Osteoblast (primary cell): ENCODE measurements around the gene FLCN. TPM values are rescaled to one million over a fixed set of nuclear protein-coding genes. Genes with fewer than 3 reads are reported as not detected.

Experiments
- DNase-seq: peaks from one replicate; pipeline ENCODE4 v3.0.0; 2011; ENCODE audit warnings: low spot score, mixed read lengths; ENCODE audit not compliant: insufficient read length; ENCODE audit errors: missing footprints
- H2AFZ ChIP-seq: 2 replicates; pipeline ENCODE4 v1.6.0; 2011; ENCODE audit warnings: mild to moderate bottlenecking, low read length
- H3K27ac ChIP-seq: 2 replicates; pipeline ENCODE4 v1.5.1; 2011; ENCODE audit warnings: mild to moderate bottlenecking, low read depth, low read length, moderate library complexity
- H3K27me3 ChIP-seq: 2 replicates; pipeline ENCODE4 v1.6.0; 2012; ENCODE audit warnings: mild to moderate bottlenecking, control low read depth, inconsistent platforms, low read length, moderate library complexity; ENCODE audit not compliant: insufficient read depth
- H3K36me3 ChIP-seq: 2 replicates; pipeline ENCODE4 v1.5.1; 2011; ENCODE audit warnings: mild to moderate bottlenecking, low read length, control low read depth, moderate library complexity; ENCODE audit not compliant: insufficient read depth
- H3K4me1 ChIP-seq: 2 replicates; pipeline ENCODE4 v1.5.1; 2011; ENCODE audit warnings: mild to moderate bottlenecking, low read length, control low read depth, moderate library complexity; ENCODE audit not compliant: insufficient read depth
- H3K4me2 ChIP-seq: 2 replicates; pipeline ENCODE4 v1.6.0; 2011; ENCODE audit warnings: mild to moderate bottlenecking, low read length; ENCODE audit not compliant: insufficient read depth
- H3K4me3 ChIP-seq: fragments of 200-600 bp; sonication (generic); 3 replicates; pipeline ENCODE4 v1.5.1; 2012; ENCODE audit warnings: mild to moderate bottlenecking, low read length, inconsistent platforms; ENCODE audit not compliant: insufficient read depth
- H3K79me2 ChIP-seq: 2 replicates; pipeline ENCODE4 v1.6.0; 2012; ENCODE audit warnings: mild to moderate bottlenecking, low read length, control low read depth, inconsistent platforms; ENCODE audit not compliant: insufficient read depth
- H3K9me3 ChIP-seq: 2 replicates; pipeline ENCODE4 v1.5.1; 2011; ENCODE audit warnings: low read depth, low read length, control low read depth
- H4K20me1 ChIP-seq: 2 replicates; pipeline ENCODE4 v1.6.0; 2012; ENCODE audit warnings: mild to moderate bottlenecking, low read length, control low read depth; ENCODE audit not compliant: insufficient read depth
- CTCF ChIP-seq: IDR thresholded peaks from 2 replicates; pipeline ENCODE4 v1.5.1; 2011; ENCODE audit warnings: mild to moderate bottlenecking, low read depth, low read length, moderate library complexity; ENCODE audit errors: extremely low read depth
- total RNA-seq: library from RNA; depleted of rRNA; stranded (reverse); fragments of >200 nt; gene quantifications from 2 replicates; pipeline ENCODE4 v1.2.3, GENCODE V29; 2012

Gene FLCN
- total RNA-seq, 1 donor = 174 TPM

DNA sequence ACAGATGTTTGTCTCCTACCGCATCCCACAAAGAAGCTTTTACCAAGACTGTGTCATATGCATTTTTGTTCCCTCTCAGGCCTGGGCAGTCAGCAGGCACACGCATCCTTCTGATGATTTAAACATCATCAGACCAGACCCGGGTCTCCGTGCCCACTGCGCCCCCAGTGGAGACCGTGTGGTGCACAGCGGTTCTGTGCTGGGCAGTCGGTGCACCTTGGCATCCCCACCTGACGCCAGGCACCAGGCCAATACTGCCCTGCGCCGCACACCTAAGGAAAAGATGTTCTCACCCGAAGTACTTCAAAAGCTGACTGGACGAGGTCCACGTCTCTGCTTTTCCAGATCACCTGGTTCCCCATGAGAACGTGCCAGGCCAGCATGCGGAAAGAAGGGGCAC, 20.2 kb downstream of the FLCN start:
- H3K4me3 ChIP-seq = no peak overlapping the region
- H3K27ac ChIP-seq = no peak overlapping the region
- peaks cover 24% of the 10 kb centered on the region for H4K20me1 ChIP-seq
- H3K4me1 ChIP-seq = no peaks in the 10 kb centered on the region
- peaks cover 81% of the 10 kb centered on the region for H3K36me3 ChIP-seq
- peak; percentile 73 for DNase-seq
- H3K4me2 ChIP-seq = no peak overlapping the region
- TF ChIP-seq CTCF = no peak
- H3K79me2 ChIP-seq = peaks cover 33% of the 10 kb centered on the region
- no peaks in the 10 kb centered on the region for H3K27me3 ChIP-seq
- H2AFZ ChIP-seq = no peak overlapping the region
- H3K9me3 ChIP-seq = no peaks in the 10 kb centered on the region

DNA sequence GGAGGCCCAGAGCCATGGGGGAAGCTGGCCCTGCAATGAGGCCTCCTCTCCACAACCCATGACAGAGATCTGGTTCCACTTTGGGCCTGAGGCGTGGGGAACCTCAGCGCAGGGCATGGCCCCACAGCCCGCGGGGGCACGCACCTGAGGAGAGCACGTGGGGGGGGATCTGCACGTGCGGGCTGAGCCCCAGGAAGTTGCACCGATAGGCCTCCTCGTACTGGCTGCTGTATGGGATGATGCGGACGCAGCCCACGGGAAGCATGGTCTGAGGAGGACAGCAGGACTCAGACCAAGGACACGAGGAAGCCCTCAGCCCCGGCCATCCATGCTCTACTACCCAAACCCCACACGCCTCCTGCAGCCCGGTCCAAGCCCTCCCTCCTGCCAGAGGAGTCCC, 20.7 kb downstream of the FLCN start:
- peaks cover 27% of the 10 kb centered on the region for H3K79me2 ChIP-seq
- H3K4me2 ChIP-seq = no peak overlapping the region
- DNase-seq = peak; percentile 38
- peaks cover 82% of the 10 kb centered on the region for H3K36me3 ChIP-seq
- H2AFZ ChIP-seq = no peak overlapping the region
- H4K20me1 ChIP-seq = peaks cover 23% of the 10 kb centered on the region
- H3K4me3 ChIP-seq = no peak overlapping the region
- H3K27ac ChIP-seq = no peak overlapping the region
- no peaks in the 10 kb centered on the region for H3K27me3 ChIP-seq
- no peak for TF ChIP-seq CTCF
- no peaks in the 10 kb centered on the region for H3K9me3 ChIP-seq
- H3K4me1 ChIP-seq = peaks cover under 1% of the 10 kb centered on the region

DNA sequence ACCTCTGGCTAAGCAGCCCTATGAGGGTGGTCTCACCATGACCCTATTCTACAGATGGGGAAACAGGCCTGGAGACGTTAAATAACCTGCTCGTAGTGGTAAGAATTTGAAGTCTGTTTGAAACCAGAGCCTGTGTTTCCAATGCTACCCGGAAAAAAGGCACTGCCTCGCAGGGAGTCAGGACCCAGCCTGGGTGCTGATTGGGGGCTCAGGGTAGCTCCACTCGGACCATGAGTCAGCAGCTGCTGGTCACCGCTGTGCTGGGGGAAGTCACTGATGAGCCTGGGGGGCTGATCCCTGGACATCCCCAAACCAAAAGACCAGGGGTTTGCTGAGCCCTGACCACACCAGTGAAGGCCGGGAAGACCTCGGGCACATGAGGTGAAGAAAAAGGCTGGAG, 21.4 kb downstream of the FLCN start:
- TF ChIP-seq CTCF = no peak
- Histone ChIP-seq H3K36me3 (peaks cover 78% of the 10 kb centered on the region), H3K79me2 (peaks cover 21% of the 10 kb centered on the region), H4K20me1 (peaks cover 22% of the 10 kb centered on the region), H3K4me2 (no peak overlapping the region), H3K27ac (no peak overlapping the region), H3K27me3 (no peaks in the 10 kb centered on the region), H3K4me3 (no peak overlapping the region), H2AFZ (no peak overlapping the region), H3K9me3 (no peaks in the 10 kb centered on the region), H3K4me1 (peaks cover 4% of the 10 kb centered on the region)
- DNase-seq = peak; percentile 58

GRCh38 chr17:17214646-17215436, 22.1 kb downstream of the FLCN start:
- Histone ChIP-seq H3K79me2 (peaks cover 13% of the 10 kb centered on the region), H4K20me1 (peaks cover 16% of the 10 kb centered on the region), H3K27me3 (no peaks in the 10 kb centered on the region), H3K4me2 (no peak overlapping the region), H3K4me1 (peaks cover 5% of the 10 kb centered on the region), H2AFZ (no peak overlapping the region), H3K36me3 (peaks cover 70% of the 10 kb centered on the region), H3K27ac (no peak overlapping the region), H3K4me3 (no peak overlapping the region), H3K9me3 (no peaks in the 10 kb centered on the region)
- no peak for TF ChIP-seq CTCF
- DNase-seq = peak; percentile 85
